ENCODE measurements around the gene BCL6.

The BCL6 gene

GRCh38 chr3:187758318-187758955, 13.2 kb upstream of the BCL6 start:
- TF ChIP-seq TAF1 (IDR thresholded peaks at IDR 0.05; ENCODE audit: borderline replicate concordance, low read depth, low read length) (no peak), POLR2A (IDR thresholded peaks at IDR 0.05; ENCODE audit: low read depth, low read length) (no peak), POLR2AphosphoS5 (IDR thresholded peaks at IDR 0.05; ENCODE audit: low read depth, low read length) (no peak)
- DNase-seq (ENCODE audit: insufficient read length): no peak
- FAIRE-seq: no peak

GRCh38 chr3:187753516-187753915, 8.2 kb upstream of the BCL6 start:
- FAIRE-seq (no peak), DNase-seq (ENCODE audit: insufficient read length) (no peak)
- TF ChIP-seq TAF1 (IDR thresholded peaks at IDR 0.05; ENCODE audit: borderline replicate concordance, low read depth, low read length) (no peak), POLR2AphosphoS5 (IDR thresholded peaks at IDR 0.05; ENCODE audit: low read depth, low read length) (no peak), POLR2A (IDR thresholded peaks at IDR 0.05; ENCODE audit: low read depth, low read length) (no peak)

GRCh38 chr3:187750513-187751123, 5.3 kb upstream of the BCL6 start:
- TF ChIP-seq POLR2AphosphoS5 (IDR thresholded peaks at IDR 0.05; ENCODE audit: low read depth, low read length) (no peak), TAF1 (IDR thresholded peaks at IDR 0.05; ENCODE audit: borderline replicate concordance, low read depth, low read length) (no peak), POLR2A (IDR thresholded peaks at IDR 0.05; ENCODE audit: low read depth, low read length) (no peak)
- FAIRE-seq (peak; percentile 70), DNase-seq (ENCODE audit: insufficient read length) (no peak)

GRCh38 chr3:187750006-187750512, 4.8 kb upstream of the BCL6 start:
- FAIRE-seq: no peak
- TF ChIP-seq POLR2AphosphoS5 (IDR thresholded peaks at IDR 0.05; ENCODE audit: low read depth, low read length) (no peak), TAF1 (IDR thresholded peaks at IDR 0.05; ENCODE audit: borderline replicate concordance, low read depth, low read length) (no peak), POLR2A (IDR thresholded peaks at IDR 0.05; ENCODE audit: low read depth, low read length) (no peak)
- no peak for DNase-seq (ENCODE audit: insufficient read length)

- peak; percentile 97 for FAIRE-seq
- TF ChIP-seq POLR2A (IDR thresholded peaks at IDR 0.05; ENCODE audit: low read depth, low read length): no peak
- no peak for TF ChIP-seq POLR2AphosphoS5 (IDR thresholded peaks at IDR 0.05; ENCODE audit: low read depth, low read length)
- no peak for TF ChIP-seq TAF1 (IDR thresholded peaks at IDR 0.05; ENCODE audit: borderline replicate concordance, low read depth, low read length)
- DNase-seq (ENCODE audit: insufficient read length): no peak
Observed at GRCh38 chr3:187748050-187748481, 2.8 kb upstream of the BCL6 start.

- FAIRE-seq (no peak), DNase-seq (ENCODE audit: insufficient read length) (no peak)
- no peak for TF ChIP-seq POLR2AphosphoS5 (IDR thresholded peaks at IDR 0.05; ENCODE audit: low read depth, low read length)
- TF ChIP-seq TAF1 (IDR thresholded peaks at IDR 0.05; ENCODE audit: borderline replicate concordance, low read depth, low read length): no peak
- TF ChIP-seq POLR2A (IDR thresholded peaks at IDR 0.05; ENCODE audit: low read depth, low read length): no peak
Observed at GRCh38 chr3:187747506-187747905, 2.2 kb upstream of the BCL6 start.

GRCh38 chr3:187746442-187747281, 1.4 kb upstream of the BCL6 start:
- TF ChIP-seq POLR2A (IDR thresholded peaks at IDR 0.05; ENCODE audit: low read depth, low read length) (no peak), POLR2AphosphoS5 (IDR thresholded peaks at IDR 0.05; ENCODE audit: low read depth, low read length) (no peak)
- FAIRE-seq (no peak), DNase-seq (ENCODE audit: insufficient read length) (no peak)

- DNase-seq (ENCODE audit: insufficient read length) (no peak), FAIRE-seq (no peak)
- no peak for TF ChIP-seq TAF1 (IDR thresholded peaks at IDR 0.05; ENCODE audit: borderline replicate concordance, low read depth, low read length)
- TF ChIP-seq POLR2AphosphoS5 (IDR thresholded peaks at IDR 0.05; ENCODE audit: low read depth, low read length): no peak
- TF ChIP-seq POLR2A (IDR thresholded peaks at IDR 0.05; ENCODE audit: low read depth, low read length): no peak
Observed at GRCh38 chr3:187746059-187746441, 782 bp upstream of the BCL6 start.

GRCh38 chr3:187744169-187745151, 808 bp downstream of the BCL6 start:
- DNase-seq (ENCODE audit: insufficient read length): no peak
- FAIRE-seq: no peak

GRCh38 chr3:187743195-187744141, 1.8 kb downstream of the BCL6 start:
- DNase-seq (ENCODE audit: insufficient read length): no peak
- TF ChIP-seq POLR2A (IDR thresholded peaks at IDR 0.05; ENCODE audit: low read depth, low read length) (no peak), TAF1 (IDR thresholded peaks at IDR 0.05; ENCODE audit: borderline replicate concordance, low read depth, low read length) (no peak), POLR2AphosphoS5 (IDR thresholded peaks at IDR 0.05; ENCODE audit: low read depth, low read length) (no peak)
- FAIRE-seq: no peak

More at GRCh38 chr3:187744169-187745151, 808 bp downstream of the BCL6 start:
- no peak for TF ChIP-seq POLR2A (IDR thresholded peaks at IDR 0.05; ENCODE audit: low read depth, low read length)
- TF ChIP-seq POLR2AphosphoS5 (IDR thresholded peaks at IDR 0.05; ENCODE audit: low read depth, low read length): no peak

Measured in GM12892 (cell line).